Activated gamma-delta T cell (primary cell): Measurements from ENCODE around the gene ACP4.
"Not testable (repeated sequence)": the region's sequence is repeated elsewhere in the genome, so short reads cannot be mapped to it uniquely, and the experiment has no call there.

Experiments
- DNase-seq: peaks from one replicate; lab custom pipeline; 2025; lab: John Stamatoyannopoulos, UW
- total RNA-seq, 2 donors: gene quantifications; one replicate each; lab custom pipeline; 2026; lab: John Stamatoyannopoulos, UW

ACP4 gene, protein sequence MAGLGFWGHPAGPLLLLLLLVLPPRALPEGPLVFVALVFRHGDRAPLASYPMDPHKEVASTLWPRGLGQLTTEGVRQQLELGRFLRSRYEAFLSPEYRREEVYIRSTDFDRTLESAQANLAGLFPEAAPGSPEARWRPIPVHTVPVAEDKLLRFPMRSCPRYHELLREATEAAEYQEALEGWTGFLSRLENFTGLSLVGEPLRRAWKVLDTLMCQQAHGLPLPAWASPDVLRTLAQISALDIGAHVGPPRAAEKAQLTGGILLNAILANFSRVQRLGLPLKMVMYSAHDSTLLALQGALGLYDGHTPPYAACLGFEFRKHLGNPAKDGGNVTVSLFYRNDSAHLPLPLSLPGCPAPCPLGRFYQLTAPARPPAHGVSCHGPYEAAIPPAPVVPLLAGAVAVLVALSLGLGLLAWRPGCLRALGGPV
- total RNA-seq, result 0 to 0.04 reads per million in 2 donors

GRCh38 chr19:50790396-50790795 is at the start of gene ACP4:
ACP4 (plus strand) TSS chr19:50790415; CDS start chr19:50790415, 0 bp downstream.
- DNase-seq, result no peak

- DNase-seq, result no peak
Observed at GRCh38 chr19:50741179-50741933, 48.9 kb upstream of the ACP4 start.

DNA sequence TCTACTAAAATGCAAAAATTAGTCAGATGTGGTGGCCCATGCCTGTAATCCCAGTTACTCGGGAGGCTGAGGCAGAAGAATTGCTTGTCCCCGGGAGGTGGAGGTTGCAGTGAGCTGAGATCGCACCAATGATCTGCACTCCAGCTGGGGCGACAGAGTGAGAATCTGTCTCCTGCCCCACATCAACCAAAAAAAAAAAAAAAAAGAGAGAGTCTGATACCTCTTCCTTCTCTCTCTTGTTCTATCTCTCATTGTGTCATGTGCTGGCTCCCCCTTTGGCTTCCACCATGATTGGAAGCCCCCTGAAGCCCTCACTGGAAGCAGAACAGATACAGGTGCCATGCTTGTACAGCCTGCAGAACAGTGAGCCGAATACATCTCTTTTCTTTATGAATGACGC is 46.7 kb upstream of the ACP4 start:
- no peak for DNase-seq

DNA sequence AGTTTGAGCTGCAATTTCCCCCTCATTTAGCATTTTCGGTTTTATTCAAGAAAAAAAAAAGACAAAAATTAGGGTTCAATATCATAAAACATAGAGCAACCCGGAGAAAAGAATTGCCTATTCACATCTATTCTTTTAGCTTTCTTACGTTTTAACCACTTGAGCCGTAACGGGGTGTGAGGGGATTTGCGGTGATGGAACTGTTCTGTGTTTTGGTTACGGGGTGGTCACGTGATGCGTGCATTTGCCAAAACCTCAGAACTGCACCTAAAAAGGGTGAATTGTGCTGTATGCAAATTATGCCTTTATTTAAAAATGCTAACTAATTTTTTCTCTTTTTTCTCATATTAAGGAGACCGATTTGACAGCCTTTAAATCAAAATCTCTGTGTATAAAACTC is 45.0 kb upstream of the ACP4 start:
- no peak for DNase-seq

- DNase-seq, result not testable (repeated sequence)
Observed at GRCh38 chr19:50747141-50747540, 43.1 kb upstream of the ACP4 start.

- no peak for DNase-seq
Observed at GRCh38 chr19:50749490-50749889, 40.7 kb upstream of the ACP4 start.

DNA sequence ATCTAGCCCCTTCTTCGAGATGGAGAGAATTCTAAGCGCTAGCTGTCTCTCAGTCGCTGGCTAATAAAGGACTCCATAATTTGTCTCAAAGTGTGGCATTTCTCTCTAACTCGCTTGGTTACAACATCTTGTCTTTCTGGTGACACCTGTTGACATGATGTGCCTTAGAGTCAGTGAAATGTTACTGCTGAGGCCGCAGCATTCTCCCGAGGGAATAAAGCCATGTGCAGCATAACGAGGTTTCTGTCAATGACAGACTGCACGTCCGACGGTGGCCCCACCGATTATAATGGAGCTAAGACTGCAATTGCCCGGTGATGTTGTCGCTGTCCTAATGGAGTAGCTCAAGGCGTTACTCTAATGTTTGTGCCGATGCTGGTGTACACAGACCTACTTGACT is 40.2 kb upstream of the ACP4 start:
- DNase-seq, result no peak

DNA sequence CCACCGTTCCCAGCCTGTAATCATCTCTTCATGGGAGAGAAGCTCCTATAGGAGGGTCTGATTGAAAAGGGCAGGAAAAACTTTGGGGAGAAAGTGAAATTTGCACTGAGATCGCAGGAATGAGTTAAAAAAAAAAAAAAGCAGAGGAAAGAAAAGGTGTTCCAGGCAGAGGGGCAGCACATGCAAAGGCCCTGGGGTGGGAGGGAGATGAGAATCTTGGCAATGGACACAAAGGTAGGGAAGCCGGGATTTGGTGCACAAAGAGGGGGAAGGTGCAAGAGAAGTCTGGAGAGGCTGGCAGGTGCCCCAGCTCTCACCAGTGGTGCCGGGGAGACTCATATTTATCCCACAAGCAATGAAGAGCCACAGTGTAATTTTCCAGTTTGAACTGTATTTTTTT is 36.3 kb upstream of the ACP4 start:
- no peak for DNase-seq

- DNase-seq, result not testable (repeated sequence)
Observed at GRCh38 chr19:50756244-50756643, 34.0 kb upstream of the ACP4 start.

- DNase-seq, result not testable (repeated sequence)
Observed at GRCh38 chr19:50757624-50758023, 32.6 kb upstream of the ACP4 start.

DNA sequence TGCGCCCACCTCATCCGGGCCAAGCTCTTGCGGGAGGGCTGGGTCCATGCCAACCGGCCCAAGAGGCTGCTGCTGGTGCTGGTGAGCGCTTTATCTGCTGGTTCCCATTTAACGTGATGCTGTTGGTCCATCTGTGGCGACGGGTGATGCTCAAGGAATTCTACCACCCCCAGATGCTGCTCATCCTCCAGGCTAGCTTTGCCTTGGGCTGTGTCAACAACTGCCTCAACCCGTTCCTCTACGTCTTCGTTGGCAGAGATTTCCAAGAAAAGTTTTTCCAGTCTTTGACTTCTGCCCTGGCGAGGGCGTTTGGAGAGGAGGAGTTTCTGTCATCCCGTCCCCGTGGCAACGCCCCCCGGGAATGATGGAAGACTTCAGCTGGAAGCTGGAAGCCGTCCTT is 31.1 kb upstream of the ACP4 start:
- not testable (repeated sequence) for DNase-seq

GRCh38 chr19:50759886-50760285 is 30.3 kb upstream of the ACP4 start:
- DNase-seq, result no peak

DNA sequence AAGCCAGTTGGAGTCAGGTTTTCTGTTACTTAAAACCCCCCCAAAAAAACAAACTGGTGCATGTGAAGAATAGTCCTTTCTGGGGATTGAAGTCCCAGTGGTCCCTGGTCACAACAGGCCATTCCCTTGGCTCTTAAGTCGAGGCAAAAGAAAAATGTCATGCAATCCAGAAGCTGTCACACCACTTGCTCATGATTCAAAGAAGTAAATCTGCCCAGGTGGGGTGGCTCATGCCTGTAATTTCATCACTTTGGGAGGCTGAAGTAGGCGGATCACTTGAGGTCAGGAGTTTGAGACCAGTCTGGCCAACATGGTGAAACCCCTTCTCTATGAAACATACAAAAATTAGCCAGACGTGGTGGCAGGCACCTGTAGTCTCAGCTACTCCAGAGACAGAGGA is 28.7 kb upstream of the ACP4 start:
- not testable (repeated sequence) for DNase-seq

- DNase-seq, result not testable (repeated sequence)
Observed at GRCh38 chr19:50763521-50763920, 26.7 kb upstream of the ACP4 start.

DNA sequence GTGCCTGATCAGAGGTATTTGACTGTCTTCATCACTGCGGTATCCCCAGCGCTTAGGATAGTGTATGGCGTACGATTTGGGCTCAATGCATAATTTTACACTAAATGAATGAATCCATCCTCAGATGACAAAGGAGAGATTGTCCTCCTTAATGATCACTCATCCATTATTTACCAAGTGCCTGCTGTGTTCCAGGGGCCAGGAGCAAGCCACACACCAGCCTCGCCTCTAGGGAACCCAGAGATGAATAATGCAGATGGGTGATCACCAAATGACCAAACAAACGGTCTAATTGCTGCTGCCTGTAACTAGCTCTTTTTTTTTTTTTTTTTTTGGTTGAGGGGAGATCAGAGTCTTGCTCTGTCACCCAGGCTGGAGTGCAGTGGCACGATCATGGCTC is 25.8 kb upstream of the ACP4 start:
- no peak for DNase-seq

- DNase-seq, result not testable (repeated sequence)
Observed at GRCh38 chr19:50766746-50767145, 23.5 kb upstream of the ACP4 start.

- not testable (repeated sequence) for DNase-seq
Observed at GRCh38 chr19:50767263-50767662, 23.0 kb upstream of the ACP4 start.

- DNase-seq, result no peak
Observed at GRCh38 chr19:50768277-50768676, 21.9 kb upstream of the ACP4 start.

GRCh38 chr19:50770164-50770563 is 20.1 kb upstream of the ACP4 start, which contains the start of gene GPR32:
GPR32 (plus strand) TSS chr19:50770464; CDS start chr19:50770601, 137 bp downstream.
- DNase-seq, result not testable (repeated sequence)

DNA sequence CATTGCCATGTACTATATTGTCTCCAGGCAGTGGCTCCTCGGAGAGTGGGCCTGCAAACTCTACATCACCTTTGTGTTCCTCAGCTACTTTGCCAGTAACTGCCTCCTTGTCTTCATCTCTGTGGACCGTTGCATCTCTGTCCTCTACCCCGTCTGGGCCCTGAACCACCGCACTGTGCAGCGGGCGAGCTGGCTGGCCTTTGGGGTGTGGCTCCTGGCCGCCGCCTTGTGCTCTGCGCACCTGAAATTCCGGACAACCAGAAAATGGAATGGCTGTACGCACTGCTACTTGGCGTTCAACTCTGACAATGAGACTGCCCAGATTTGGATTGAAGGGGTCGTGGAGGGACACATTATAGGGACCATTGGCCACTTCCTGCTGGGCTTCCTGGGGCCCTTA is 19.3 kb upstream of the ACP4 start:
- no peak for DNase-seq

GRCh38 chr19:50772476-50772875 is 17.7 kb upstream of the ACP4 start:
- no peak for DNase-seq

GRCh38 chr19:50772912-50773311 is 17.3 kb upstream of the ACP4 start:
- not testable (repeated sequence) for DNase-seq

DNA sequence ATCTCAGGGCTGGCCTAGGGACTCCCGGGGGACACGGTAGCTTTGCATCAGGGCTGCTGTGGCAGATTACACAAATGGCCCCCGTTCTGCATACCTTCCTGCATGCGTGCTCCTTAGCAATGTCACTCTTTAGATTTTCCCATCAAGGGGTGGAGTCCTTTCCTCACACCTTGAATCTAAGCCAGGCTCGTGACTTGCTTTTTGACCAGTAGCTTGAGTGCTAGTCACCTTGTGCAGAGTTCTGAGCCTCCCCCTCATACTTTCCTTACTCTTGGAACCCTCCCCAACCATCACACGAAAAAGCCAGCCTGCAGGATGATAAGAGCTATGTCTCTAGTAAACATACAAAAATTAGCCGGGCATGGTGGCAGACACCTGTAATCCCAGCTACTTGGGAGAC is 16.8 kb upstream of the ACP4 start:
- not testable (repeated sequence) for DNase-seq
